AG10803 (cell line): Measurements from ENCODE around the gene TEX261.
"Not testable (repeated sequence)": the region's sequence is repeated elsewhere in the genome, so short reads cannot be mapped to it uniquely, and the experiment has no call there.

ENCODE experiments used
- DNase-seq: peaks from one replicate; pipeline ENCODE4 v3.0.0; 2010; ENCODE audit warnings: low read depth
- H3K4me3 ChIP-seq: 2 replicates; pipeline ENCODE4 v1.5.1; 2011; ENCODE audit warnings: mild to moderate bottlenecking, low read length, control low read depth
- TF ChIP-seq, protein P1 (sequence below): conservative IDR thresholded peaks from 2 replicates; pipeline ENCODE4 v1.5.1; 2011; ENCODE audit warnings: mild to moderate bottlenecking, low read length, control low read depth, inconsistent platforms

The TEX261 gene

DNA sequence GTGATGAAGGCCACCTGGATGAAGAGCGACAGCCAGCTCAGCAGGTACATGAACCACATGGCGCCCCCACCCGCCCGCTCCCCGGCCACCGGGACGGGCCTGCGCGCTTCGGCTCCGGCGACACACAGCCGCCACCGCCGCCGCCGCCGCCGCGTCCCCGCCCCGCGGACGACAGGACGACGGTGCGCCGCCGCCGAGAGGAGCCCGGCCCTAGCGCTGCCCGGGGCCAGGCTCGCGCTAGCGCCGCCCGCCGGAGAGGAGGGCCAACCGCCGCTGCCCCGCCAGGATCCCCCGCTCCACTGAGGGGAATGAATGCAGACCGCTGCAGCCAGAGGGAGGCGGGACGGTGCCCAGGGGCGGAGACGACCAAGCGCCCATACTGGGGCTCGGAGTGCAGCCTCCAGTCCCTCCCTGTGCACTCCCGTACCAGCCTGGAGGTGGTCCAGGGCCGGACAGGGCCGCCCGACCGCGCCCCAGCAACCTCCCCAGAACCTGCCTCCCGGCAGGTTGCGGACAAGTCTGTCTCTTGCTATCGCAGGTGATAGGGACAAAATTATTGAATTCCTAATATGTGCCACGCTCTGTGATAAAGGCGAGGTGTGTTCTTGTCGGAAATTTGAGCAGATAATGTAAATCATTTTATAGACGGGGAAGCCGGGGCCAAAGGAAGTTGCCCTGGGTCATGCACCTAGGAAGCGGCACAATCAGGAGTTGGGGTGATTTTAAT is at the start of gene TEX261:
TSS of gene TEX261 (minus strand) at position 175 of the 727 bp plus-strand sequence. CDS start at position 59, 116 bp downstream.
- H3K4me3 ChIP-seq = peak within 1 kb of the TSS; percentile 83
- peak; percentile 84 for DNase-seq
- TF ChIP-seq, protein P1, sequence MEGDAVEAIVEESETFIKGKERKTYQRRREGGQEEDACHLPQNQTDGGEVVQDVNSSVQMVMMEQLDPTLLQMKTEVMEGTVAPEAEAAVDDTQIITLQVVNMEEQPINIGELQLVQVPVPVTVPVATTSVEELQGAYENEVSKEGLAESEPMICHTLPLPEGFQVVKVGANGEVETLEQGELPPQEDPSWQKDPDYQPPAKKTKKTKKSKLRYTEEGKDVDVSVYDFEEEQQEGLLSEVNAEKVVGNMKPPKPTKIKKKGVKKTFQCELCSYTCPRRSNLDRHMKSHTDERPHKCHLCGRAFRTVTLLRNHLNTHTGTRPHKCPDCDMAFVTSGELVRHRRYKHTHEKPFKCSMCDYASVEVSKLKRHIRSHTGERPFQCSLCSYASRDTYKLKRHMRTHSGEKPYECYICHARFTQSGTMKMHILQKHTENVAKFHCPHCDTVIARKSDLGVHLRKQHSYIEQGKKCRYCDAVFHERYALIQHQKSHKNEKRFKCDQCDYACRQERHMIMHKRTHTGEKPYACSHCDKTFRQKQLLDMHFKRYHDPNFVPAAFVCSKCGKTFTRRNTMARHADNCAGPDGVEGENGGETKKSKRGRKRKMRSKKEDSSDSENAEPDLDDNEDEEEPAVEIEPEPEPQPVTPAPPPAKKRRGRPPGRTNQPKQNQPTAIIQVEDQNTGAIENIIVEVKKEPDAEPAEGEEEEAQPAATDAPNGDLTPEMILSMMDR = peak; percentile 49

DNA sequence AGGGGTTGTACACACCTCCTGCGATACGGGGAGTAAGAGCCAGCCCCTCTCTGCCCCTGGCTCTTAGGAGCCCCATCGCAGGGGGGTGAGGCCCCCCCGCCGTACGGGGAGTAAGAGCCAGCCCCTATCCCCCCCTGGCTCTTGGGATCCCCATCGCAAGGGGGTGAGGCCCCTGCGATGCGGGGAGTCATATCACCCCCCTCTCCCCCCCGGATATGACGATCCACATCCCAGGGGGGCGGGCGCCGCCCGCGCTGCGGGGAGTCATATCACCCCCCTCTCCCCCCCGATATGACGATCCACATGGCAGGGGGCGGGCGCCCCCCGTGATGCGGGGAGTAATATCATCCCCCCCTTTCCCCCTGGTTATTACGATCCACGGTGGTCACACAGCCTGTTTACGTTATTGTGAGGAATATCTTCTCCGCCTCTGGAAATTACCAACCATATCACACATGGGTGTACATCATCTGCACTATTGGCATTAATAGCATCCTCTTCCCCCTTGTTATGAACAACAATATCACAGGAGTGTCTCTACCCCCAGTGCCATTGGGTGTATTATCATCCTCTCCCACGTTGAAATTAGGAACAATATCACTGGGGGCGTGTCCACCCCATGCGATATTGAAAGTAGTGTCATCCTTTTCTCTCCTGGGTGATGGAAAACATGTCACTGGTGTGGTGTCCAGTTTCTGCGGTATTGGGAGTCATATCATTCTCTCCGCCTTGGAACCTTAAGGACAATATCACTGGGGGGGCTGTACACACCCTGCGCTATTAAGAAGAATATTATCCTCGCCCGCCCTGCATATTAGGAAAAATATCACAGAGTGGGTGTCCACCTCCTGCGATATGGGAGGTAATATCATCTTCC is 49.1 kb upstream of the TEX261 start:
- no peak overlapping the region for H3K4me3 ChIP-seq
- TF ChIP-seq, protein P1 = no peak
- DNase-seq = no peak

DNA sequence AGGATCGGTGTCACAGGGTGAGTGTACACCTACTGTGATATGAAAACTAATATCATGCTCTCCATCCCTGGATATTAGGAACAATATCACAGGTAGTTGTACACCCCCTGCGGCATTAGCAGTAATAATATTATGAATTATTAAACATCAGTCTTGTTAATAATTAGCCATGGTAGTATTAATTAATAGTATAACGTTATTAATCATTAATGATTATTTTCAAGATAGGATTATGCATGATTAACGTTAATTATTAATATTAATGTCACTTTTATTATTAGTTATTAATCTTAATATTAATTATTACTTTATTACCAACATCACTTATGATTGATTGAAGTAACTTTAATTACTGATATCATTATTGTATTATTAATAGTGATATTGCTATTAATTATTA is 47.6 kb upstream of the TEX261 start:
- H3K4me3 ChIP-seq = no peak overlapping the region
- DNase-seq = no peak
- TF ChIP-seq, protein P1 = no peak

DNA sequence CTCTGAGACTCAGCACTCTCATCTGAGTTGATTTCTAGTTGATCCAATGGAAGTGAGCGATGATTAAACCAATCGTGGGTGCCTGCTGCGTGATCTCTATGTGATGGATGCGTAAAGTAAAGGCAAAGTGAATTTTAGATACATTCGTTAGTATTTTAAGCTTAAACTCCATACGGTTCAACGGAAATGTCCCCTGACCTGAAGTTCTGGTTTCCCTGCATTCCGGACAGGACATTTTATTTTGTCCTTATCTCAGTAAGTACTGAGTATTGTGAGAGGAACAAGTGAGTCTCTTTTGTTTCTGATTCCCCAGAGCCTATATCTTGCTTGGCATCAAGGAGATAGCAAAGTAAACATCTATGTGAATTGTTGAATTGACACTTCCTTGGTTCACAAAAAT is 41.6 kb upstream of the TEX261 start:
- not testable (repeated sequence) for DNase-seq, H3K4me3 ChIP-seq

DNA sequence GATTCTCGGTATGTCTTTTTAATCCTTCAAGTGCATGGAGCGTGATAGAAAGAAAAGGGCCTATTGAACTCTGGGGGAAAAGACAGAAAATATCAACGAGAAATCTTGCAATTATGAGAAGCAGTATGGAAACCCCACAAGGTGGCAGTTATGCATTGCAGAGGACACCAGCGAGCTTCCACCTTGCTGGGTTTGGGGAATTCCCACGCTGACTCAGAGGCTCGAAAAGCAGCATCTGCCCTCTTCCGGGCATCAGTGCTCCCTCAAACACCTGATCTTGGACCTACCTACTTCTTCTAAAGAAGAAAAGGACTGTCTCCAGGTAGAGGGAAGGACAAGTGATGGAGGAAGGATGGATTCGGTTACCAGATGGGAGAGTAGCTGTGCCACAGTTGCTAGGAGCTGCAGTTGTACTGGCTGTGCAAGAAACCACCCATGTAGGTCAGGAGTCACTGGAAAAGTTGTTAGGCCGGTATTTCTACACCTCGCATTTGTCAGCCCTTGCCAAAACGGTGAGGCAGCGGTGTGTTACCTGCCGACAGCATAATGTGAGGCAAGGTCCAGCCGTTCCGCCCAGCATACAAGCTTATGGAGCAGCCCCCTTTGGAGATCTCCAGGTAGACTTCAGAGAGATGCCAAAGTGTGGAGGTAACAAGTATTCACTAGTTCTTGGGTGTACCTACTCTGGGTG is 29.0 kb upstream of the TEX261 start:
- DNase-seq, H3K4me3 ChIP-seq: not testable (repeated sequence)

DNA sequence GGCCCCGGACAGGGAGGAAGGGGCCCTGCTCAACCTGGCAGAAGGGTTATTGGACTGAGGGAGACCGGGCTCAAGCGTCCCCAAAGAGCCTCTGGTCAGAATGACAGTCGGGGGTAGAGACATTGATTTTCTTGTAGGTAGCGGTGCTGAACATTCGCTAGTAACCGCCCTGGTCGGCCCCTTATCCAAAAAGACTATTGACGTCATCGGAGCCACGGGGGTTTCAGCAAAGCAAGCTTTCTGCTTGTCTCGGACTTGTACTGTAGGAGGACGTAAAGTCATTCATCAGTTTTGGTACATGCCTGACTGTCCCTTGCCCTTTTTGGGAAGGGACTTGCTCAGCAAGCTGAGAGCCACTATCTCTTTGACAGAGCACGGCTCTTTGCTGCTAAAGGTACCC is 26.7 kb upstream of the TEX261 start:
- not testable (repeated sequence) for H3K4me3 ChIP-seq

DNA sequence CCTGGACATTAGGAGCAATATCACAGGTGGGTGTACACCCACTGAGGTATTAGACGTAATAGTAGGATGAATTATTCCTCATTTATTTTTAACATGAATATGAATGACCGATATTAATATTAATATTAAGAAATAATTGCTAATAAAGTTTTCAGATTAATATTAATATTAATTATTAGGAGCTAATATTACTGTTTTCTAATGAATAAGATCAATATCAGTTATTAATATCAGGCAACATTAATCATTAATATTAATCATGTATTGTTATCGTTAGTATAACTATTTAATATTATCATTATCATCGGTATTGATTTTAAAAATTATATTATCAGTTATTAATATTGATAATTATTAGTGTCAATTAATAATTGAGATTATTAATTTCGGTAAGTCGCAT is 25.3 kb upstream of the TEX261 start:
- not testable (repeated sequence) for DNase-seq, H3K4me3 ChIP-seq

More for the DNA sequence above, 26.7 kb upstream of the TEX261 start:
- not testable (repeated sequence) for DNase-seq

DNA sequence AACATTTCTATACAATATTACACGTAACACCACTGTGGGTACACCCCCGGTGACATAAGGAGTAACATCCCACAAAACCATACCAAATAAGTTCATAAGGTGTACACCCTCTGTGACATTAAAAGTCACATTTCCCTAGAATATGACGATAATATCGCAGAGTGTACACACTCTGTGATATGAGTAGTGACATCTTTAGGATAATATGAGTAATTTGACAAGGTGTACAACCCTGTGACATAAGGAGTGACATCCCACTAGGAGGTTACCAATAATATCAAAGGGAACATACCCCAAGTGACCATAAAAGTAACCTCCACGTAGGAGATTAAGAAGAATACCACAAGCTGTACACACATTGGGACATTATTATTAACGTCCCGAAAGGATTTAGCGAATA is 24.0 kb upstream of the TEX261 start:
- no peak for DNase-seq
- H3K4me3 ChIP-seq = no peak overlapping the region
- TF ChIP-seq, protein P1 = no peak

DNA sequence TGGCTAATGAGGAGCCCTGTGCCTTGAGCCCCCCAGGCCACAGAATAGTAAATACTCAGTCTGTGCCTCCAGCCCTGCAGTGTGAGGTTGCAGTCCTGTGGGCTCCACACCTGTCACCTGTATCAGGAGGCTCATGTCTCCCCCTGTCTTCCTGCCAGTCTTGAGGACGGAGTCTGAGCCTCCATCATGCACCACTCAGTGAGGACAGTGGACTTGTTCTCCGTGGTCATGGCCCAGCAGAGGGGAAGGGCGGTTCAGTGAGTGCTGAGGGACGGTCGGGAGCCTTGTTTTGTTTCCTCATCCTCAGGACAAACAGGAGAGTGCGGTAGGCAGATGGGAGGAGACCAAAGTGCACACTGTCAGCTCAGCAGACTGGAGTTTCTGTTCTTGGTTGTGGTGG is 17.1 kb upstream of the TEX261 start:
- not testable (repeated sequence) for DNase-seq, H3K4me3 ChIP-seq
